ENCODE results near the gene PMIS2.

DNA sequence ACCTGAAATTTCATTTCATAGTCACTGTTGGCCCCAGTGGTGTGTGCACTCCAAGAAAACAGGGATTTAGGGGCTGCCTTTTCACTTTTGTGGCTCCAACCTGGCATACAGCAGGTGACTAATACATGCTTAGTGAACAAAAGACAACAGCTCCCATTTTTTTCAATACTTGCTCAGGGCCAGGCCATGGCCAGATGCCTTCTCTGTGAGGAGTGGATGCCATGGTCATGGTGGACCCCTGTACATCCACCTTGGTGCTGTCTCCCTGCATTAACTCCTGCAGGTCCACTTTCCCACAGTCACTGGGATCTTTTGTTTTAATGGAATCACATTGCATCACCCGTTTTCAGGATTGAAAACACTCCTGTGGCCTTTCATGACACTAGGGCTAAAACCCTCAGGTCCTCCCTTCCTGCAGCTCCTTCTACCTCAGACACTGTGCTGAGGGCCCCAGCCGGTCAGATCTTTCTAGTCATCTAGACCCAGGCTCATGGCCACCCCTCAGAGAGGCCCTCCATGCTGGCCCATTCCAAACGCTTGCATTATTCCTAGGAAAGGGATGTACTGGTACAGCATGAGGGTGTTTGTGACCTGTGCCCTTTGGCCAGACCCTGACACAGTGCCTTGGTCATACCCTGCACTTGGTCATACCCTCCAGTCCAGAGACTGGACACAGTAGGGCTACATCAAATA, 41.7 kb upstream of the PMIS2 start:
- TF ChIP-seq, protein P1, sequence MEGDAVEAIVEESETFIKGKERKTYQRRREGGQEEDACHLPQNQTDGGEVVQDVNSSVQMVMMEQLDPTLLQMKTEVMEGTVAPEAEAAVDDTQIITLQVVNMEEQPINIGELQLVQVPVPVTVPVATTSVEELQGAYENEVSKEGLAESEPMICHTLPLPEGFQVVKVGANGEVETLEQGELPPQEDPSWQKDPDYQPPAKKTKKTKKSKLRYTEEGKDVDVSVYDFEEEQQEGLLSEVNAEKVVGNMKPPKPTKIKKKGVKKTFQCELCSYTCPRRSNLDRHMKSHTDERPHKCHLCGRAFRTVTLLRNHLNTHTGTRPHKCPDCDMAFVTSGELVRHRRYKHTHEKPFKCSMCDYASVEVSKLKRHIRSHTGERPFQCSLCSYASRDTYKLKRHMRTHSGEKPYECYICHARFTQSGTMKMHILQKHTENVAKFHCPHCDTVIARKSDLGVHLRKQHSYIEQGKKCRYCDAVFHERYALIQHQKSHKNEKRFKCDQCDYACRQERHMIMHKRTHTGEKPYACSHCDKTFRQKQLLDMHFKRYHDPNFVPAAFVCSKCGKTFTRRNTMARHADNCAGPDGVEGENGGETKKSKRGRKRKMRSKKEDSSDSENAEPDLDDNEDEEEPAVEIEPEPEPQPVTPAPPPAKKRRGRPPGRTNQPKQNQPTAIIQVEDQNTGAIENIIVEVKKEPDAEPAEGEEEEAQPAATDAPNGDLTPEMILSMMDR (IDR thresholded peaks at IDR 0.05 in 2 of 3, conservative IDR thresholded peaks at IDR 0.05 in 1 of 3; ENCODE audit: borderline replicate concordance in 1 of 3, insufficient read depth in 1 of 3, low read depth in 2 of 3, low read length in 2 of 3), result no peak
- TF ChIP-seq RAD21 (IDR thresholded peaks at IDR 0.05; ENCODE audit: low read depth) (no peak), YY1 (IDR thresholded peaks at IDR 0.05; ENCODE audit: extremely low read depth, insufficient replicate concordance, low read depth, low read length) (no peak), FOSL1 (IDR thresholded peaks at IDR 0.05; ENCODE audit: low read depth) (no peak), EZH2 (IDR thresholded peaks at IDR 0.05) (no peak), ZBTB33 (IDR thresholded peaks at IDR 0.05; ENCODE audit: extremely low read depth, insufficient replicate concordance, low read length) (no peak), POLR2AphosphoS5 (IDR thresholded peaks at IDR 0.05; ENCODE audit: low read depth, low read length) (no peak), POLR2A (IDR thresholded peaks at IDR 0.05; ENCODE audit: borderline replicate concordance, extremely low read depth, insufficient read depth, insufficient read length) (no peak), ELF1 (IDR thresholded peaks at IDR 0.05; ENCODE audit: borderline replicate concordance, low read depth) (no peak), ZFX (IDR thresholded peaks at IDR 0.05) (no peak)

All from HCT116 (cell line).